ENCODE data around the gene EGFL8. TPM values are rescaled to one million over a fixed set of nuclear protein-coding genes. Genes with fewer than 3 reads are reported as not detected.

The EGFL8 gene
- total and polyA plus RNA-seq, 8 donors, result 8.1 to 35.2 (median 23.2) TPM

DNA sequence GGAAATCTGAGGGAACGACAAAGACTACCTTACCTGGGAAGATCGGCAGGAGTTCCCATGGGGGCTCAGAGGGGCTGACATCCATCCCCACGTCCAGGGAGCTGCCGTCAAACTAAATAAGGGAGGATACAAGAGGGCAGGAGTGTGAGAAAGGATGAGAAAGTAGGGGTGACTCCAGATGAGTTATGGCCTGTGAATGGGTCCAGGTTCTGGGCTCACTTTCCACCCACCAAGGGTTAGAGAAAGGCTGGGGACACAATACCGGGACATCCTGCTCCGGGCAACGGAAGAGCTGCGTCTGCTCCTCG, 37.0 kb upstream of the EGFL8 start:
- intact Hi-C loops (cut with DNase I), result no loop called here
- peaks cover 22 to 32% of the 10 kb centered on the region in 2 donors for H3K4me1 ChIP-seq
- no peaks in the 10 kb centered on the region for H3K9me3 ChIP-seq
- H3K36me3 ChIP-seq, result peaks cover 0 to 43% of the 10 kb centered on the region in 2 donors
- H3K4me3 ChIP-seq, result peak overlapping the region; percentile 89 to 91
- DNase-seq (no peak), ATAC-seq (no peak)
- TF ChIP-seq, protein P1, sequence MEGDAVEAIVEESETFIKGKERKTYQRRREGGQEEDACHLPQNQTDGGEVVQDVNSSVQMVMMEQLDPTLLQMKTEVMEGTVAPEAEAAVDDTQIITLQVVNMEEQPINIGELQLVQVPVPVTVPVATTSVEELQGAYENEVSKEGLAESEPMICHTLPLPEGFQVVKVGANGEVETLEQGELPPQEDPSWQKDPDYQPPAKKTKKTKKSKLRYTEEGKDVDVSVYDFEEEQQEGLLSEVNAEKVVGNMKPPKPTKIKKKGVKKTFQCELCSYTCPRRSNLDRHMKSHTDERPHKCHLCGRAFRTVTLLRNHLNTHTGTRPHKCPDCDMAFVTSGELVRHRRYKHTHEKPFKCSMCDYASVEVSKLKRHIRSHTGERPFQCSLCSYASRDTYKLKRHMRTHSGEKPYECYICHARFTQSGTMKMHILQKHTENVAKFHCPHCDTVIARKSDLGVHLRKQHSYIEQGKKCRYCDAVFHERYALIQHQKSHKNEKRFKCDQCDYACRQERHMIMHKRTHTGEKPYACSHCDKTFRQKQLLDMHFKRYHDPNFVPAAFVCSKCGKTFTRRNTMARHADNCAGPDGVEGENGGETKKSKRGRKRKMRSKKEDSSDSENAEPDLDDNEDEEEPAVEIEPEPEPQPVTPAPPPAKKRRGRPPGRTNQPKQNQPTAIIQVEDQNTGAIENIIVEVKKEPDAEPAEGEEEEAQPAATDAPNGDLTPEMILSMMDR (IDR thresholded peaks at IDR 0.05), result no peak
- H3K27me3 ChIP-seq, result no peaks in the 10 kb centered on the region
- H3K27ac ChIP-seq, result peak overlapping the region; percentile 82 to 86

DNA sequence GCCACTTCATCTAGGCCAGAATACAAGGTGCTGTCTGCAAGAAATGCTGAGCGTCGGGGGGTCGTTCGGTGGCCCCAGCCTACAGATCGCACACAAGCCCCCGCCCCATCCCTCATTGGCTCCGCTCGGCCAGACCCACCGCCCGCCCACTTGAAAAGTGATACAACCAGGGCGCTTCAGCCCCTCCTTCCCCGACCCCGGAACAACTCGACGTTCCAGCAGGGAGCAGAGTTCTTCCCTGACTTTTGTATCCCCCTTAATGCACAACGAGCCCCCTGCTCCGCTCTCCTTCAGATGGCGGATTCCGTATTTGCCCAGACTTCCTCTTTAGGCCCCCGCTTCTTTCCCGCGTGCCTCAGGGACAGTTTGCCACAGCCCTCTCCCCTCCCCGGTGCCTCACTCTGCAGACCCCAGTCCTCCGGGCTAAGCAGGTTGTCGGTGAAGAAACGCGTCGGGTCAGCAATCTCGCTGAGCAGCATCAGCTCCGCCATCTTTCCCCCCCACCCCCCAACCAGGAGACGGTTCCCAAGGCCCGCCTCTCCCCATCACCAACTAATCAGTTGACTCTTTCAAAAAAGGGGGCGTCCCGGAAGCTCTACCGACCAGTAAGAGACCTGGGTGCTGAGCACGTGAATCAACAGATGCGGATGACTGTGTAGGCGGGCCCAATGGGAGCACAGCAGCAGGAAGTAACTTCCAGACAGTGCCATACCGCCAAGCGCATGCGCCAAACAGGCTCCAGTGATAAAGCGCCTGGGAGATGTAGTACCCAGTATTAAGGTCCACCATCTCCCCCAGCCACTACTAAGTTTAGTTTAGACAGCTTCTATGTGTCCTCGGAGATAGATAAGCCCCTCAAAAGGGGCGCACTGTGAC, 36.4 kb upstream of the EGFL8 start, which contains the start of gene ATF6B:
ATF6B (minus strand) TSS at position 530 of the 876 bp plus-strand sequence; CDS start at position 491, 39 bp downstream.
- Histone ChIP-seq H3K9me3 (no peaks in the 10 kb centered on the region), H3K27me3 (no peaks in the 10 kb centered on the region), H3K27ac (peak within 1 kb of the TSS; percentile 82 to 86), H3K4me1 (peaks cover 22 to 32% of the 10 kb centered on the region in 2 donors), H3K4me3 (peak within 1 kb of the TSS; percentile 89 to 91), H3K36me3 (peaks cover 0 to 37% of the 10 kb centered on the region in 2 donors)
- intact Hi-C loops (cut with DNase I), result no loop called here
- DNase-seq, result peak; percentile 97 to 99 (median 98)
- peak; percentile 93 for ATAC-seq
- TF ChIP-seq, protein P1 (IDR thresholded peaks at IDR 0.05), result no peak

DNA sequence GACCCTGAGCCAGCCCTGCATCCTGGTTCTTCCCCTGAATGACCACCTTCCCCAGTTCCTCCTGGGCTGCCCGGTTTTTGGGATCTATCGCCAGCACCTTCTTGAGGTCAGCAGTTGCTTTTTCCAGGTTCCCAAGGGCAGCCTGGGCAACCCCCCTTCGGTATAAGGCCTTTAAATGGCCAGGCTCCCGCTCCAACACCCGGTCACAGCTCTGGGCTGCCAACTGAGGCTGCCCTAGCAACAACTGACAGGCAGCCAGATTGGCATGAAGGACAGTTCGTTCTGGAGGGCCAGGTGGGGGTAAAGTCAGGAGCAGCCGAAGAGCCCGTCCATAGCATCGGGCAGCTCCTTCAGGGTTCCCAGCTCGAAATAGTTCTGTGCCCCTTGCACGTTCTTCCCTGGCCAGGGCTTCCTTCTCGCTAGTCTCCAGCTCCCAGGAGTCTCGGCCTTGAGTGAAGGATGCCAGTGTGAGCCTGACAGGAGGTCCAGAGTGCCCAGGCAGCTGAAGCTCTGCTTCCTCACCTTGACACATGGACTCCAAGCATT, 35.6 kb upstream of the EGFL8 start:
- Histone ChIP-seq H3K4me1 (peaks cover 22 to 32% of the 10 kb centered on the region in 2 donors), H3K9me3 (no peaks in the 10 kb centered on the region), H3K27ac (peak overlapping the region; percentile 78 to 82), H3K36me3 (peaks cover 0 to 28% of the 10 kb centered on the region in 2 donors), H3K4me3 (peak overlapping the region in 1 of 2 donors; percentile 91), H3K27me3 (no peaks in the 10 kb centered on the region)
- TF ChIP-seq, protein P1 (IDR thresholded peaks at IDR 0.05), result no peak
- intact Hi-C loops (cut with DNase I), result no loop called here
- ATAC-seq (no peak), DNase-seq (no peak)

DNA sequence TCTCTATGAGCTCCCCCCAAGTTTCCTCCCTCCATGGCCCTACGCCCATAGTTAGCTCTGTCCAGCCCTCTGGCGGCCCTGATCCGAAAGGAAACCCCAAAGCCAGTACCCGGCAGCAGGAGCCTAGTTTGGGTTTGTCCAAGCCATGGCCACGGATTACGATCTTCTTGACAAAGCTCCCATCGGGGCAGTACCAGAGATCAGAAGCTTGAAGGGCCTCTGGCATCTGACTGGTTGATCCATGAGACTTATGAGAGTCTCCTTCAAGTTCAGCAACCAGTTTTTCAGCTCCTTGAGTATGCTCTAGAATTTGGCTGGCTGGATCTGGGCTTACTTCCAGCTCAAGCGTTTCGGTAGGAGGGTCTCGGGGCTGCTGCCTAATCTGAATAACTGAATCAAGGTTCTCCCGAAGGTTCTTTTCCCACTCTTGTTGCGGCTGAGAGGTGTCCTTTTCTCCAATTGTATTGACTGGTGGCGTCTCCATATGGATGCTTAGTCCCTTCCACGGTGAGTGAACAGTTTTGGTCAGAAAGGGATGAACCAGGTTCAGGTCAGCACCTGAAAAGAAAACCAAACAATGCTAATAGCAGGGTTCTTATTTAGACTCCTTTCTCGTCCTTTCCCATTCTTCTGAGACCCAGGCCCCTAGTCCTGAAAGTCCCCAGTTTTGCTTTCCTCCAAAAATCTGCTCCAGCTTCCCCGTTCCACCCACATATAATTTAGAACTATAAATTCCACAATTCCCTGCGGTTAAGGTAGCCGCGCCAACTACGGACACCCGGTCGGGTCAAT, 34.9 kb upstream of the EGFL8 start:
- DNase-seq, result peak in 1 of 4 donors; percentile 64
- H3K4me3 ChIP-seq, result peak overlapping the region; percentile 37 to 91
- peaks cover 0 to 21% of the 10 kb centered on the region in 2 donors for H3K36me3 ChIP-seq
- no peaks in the 10 kb centered on the region for H3K9me3 ChIP-seq
- intact Hi-C loops (cut with DNase I), result no loop called here
- peaks cover 22 to 32% of the 10 kb centered on the region in 2 donors for H3K4me1 ChIP-seq
- H3K27ac ChIP-seq, result peak overlapping the region; percentile 78 to 82
- TF ChIP-seq, protein P1 (IDR thresholded peaks at IDR 0.05), result no peak
- peak; percentile 55 for ATAC-seq
- peaks cover 0 to 4% of the 10 kb centered on the region in 2 donors for H3K27me3 ChIP-seq
